ENCODE measurements around the gene TNMD.

DNA sequence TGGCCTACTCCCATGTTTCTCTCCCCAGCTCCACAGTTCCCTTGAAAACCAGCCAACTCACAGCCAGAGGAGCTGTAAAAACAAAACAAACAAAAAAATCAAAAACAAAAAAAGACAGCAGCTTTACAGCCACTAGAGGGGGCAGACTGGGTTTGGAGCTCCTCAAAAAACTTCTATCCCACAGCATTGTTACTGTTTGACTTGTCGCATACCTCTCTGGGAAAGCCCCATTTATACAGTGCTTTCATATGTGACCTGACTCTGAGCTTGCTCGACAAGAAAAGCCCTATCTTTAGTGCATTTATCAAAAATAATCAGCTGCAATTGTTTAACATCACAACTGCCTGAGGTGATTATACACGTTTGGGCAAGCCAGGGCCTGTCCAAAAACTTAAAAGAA lies 30.3 kb downstream of the TNMD start:
- TF ChIP-seq GABPA (IDR thresholded peaks at IDR 0.05; ENCODE audit: borderline replicate concordance, insufficient read depth, low read length) (no peak), POLR2AphosphoS5 (IDR thresholded peaks at IDR 0.05; ENCODE audit: low read depth, low read length) (no peak), POLR2A (IDR thresholded peaks at IDR 0.05; ENCODE audit: control extremely low read depth in 1 of 2, low read depth in 2 of 2, low read length in 2 of 2) (no peak), EZH2 (IDR thresholded peaks at IDR 0.05; ENCODE audit: low read depth, low read length, severe bottlenecking) (no peak), JUND (IDR thresholded peaks at IDR 0.05; ENCODE audit: low read length) (no peak), EP300 (IDR thresholded peaks at IDR 0.05; ENCODE audit: borderline replicate concordance in 1 of 2, low read depth in 2 of 2, low read length in 2 of 2) (no peak), RAD21 (IDR thresholded peaks at IDR 0.05 in 1 of 2, conservative IDR thresholded peaks at IDR 0.05 in 1 of 2; ENCODE audit: low read depth in 2 of 2, low read length in 2 of 2) (peak; percentile 25 to 36; a peak in 2 of 4 replicates), CBX8 (IDR thresholded peaks at IDR 0.05; ENCODE audit: borderline replicate concordance, low read depth, low read length) (no peak)
- TF ChIP-seq, protein P1, sequence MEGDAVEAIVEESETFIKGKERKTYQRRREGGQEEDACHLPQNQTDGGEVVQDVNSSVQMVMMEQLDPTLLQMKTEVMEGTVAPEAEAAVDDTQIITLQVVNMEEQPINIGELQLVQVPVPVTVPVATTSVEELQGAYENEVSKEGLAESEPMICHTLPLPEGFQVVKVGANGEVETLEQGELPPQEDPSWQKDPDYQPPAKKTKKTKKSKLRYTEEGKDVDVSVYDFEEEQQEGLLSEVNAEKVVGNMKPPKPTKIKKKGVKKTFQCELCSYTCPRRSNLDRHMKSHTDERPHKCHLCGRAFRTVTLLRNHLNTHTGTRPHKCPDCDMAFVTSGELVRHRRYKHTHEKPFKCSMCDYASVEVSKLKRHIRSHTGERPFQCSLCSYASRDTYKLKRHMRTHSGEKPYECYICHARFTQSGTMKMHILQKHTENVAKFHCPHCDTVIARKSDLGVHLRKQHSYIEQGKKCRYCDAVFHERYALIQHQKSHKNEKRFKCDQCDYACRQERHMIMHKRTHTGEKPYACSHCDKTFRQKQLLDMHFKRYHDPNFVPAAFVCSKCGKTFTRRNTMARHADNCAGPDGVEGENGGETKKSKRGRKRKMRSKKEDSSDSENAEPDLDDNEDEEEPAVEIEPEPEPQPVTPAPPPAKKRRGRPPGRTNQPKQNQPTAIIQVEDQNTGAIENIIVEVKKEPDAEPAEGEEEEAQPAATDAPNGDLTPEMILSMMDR (IDR thresholded peaks at IDR 0.05; ENCODE audit: control extremely low read depth in 1 of 3, insufficient read depth in 1 of 3, low read depth in 1 of 3, low read length in 3 of 3) = peak in 2 of 3 experiments; percentile 49 to 52; a peak in 3 of 4 replicates

Data from H1 (cell line).